ENCODE results near the gene STON1. TPM values are rescaled to one million over a fixed set of nuclear protein-coding genes. Genes with fewer than 3 reads are reported as not detected.

STON1 gene
- total and polyA plus RNA-seq, 4 donors: 0.90 to 3.8 (median 1.2) TPM

DNA sequence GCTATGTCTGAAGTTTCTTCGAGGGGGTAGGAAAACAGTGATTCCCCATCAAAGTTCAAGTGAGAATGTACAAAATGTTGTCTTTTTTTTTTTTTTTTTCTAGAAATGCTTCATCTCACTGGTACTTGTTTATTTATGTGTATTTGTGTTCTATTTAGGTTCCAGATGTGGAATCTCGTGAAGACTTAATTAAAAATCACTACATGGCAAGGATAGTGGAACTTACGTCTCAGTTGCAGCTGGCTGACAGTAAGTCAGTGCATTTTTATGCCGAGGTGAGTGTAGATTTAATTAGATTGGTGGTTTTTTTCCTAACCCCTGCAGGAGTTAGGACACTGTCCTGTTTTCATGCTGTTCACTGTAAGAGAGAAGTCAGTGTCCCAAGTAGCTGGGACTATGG lies 22.8 kb upstream of the STON1 start:
- peaks cover 0 to 5% (median 0%) of the 10 kb centered on the region in 4 donors for H3K4me1 ChIP-seq (ENCODE audit: control insufficient read depth in 4 of 4, insufficient read depth in 4 of 4, low read length in 3 of 4)
- no peak overlapping the region for H3K4me3 ChIP-seq (ENCODE audit: low read depth in 1 of 3, low read length in 3 of 3)
- no peak for DNase-seq (ENCODE audit: low spot score)
- 95% methylated on average over 4 of the region's 4 CpGs for WGBS
- no peak overlapping the region for H3K9ac ChIP-seq (ENCODE audit: low read depth in 1 of 2, low read length in 2 of 2)
- H3K9me3 ChIP-seq (ENCODE audit: control insufficient read depth in 4 of 4, low read length in 3 of 4): no peaks in the 10 kb centered on the region
- peaks cover 4 to 28% (median 22%) of the 10 kb centered on the region in 4 donors for H3K36me3 ChIP-seq (ENCODE audit: control insufficient read depth in 4 of 4, insufficient read depth in 3 of 4, low read depth in 1 of 4, low read length in 3 of 4)
- H3K27ac ChIP-seq (ENCODE audit: low read depth in 1 of 2, low read length in 2 of 2): no peak overlapping the region
- no peak for TF ChIP-seq FOXA1 (IDR thresholded peaks at IDR 0.05)
- no peak for TF ChIP-seq RXRA (IDR thresholded peaks at IDR 0.05)
- TF ChIP-seq JUND (IDR thresholded peaks at IDR 0.05): no peak
- TF ChIP-seq ZBTB33 (IDR thresholded peaks at IDR 0.05): no peak
- TF ChIP-seq GABPA (IDR thresholded peaks at IDR 0.05 in 1 of 2, conservative IDR thresholded peaks at IDR 0.05 in 1 of 2): no peak
- no peak for TF ChIP-seq NR2F2 (IDR thresholded peaks at IDR 0.05)
- TF ChIP-seq TAF1 (conservative IDR thresholded peaks at IDR 0.05): no peak
- TF ChIP-seq, protein P1, sequence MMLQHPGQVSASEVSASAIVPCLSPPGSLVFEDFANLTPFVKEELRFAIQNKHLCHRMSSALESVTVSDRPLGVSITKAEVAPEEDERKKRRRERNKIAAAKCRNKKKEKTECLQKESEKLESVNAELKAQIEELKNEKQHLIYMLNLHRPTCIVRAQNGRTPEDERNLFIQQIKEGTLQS (IDR thresholded peaks at IDR 0.05): no peak
- TF ChIP-seq SP1 (IDR thresholded peaks at IDR 0.05): no peak
- TF ChIP-seq, protein P2, sequence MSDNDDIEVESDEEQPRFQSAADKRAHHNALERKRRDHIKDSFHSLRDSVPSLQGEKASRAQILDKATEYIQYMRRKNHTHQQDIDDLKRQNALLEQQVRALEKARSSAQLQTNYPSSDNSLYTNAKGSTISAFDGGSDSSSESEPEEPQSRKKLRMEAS (IDR thresholded peaks at IDR 0.05): no peak
- TF ChIP-seq FOXA2 (IDR thresholded peaks at IDR 0.05): no peak
- TF ChIP-seq REST (IDR thresholded peaks at IDR 0.05): no peak
- TF ChIP-seq HNF4A (conservative IDR thresholded peaks at IDR 0.05): no peak
- no peaks in the 10 kb centered on the region for H3K27me3 ChIP-seq (ENCODE audit: control insufficient read depth in 4 of 4, insufficient read depth in 4 of 4, low read length in 3 of 4)

- WGBS: 41% methylated on average over 5 of the region's 5 CpGs
- peak overlapping the region in 1 of 2 donors; percentile 5 for H3K9ac ChIP-seq (ENCODE audit: low read depth in 1 of 2, low read length in 2 of 2)
- TF ChIP-seq FOXA1 (IDR thresholded peaks at IDR 0.05) (no peak), ZBTB33 (IDR thresholded peaks at IDR 0.05) (no peak), EGR1 (IDR thresholded peaks at IDR 0.05; ENCODE audit: low read depth in 2 of 2) (no peak), RAD21 (IDR thresholded peaks at IDR 0.05) (no peak), RXRA (IDR thresholded peaks at IDR 0.05) (peak in 1 of 2 donors; percentile 24), HNF4G (IDR thresholded peaks at IDR 0.05) (no peak), FOXA2 (IDR thresholded peaks at IDR 0.05) (peak; percentile 26), REST (IDR thresholded peaks at IDR 0.05) (peak; percentile 61)
- TF ChIP-seq, protein P3, sequence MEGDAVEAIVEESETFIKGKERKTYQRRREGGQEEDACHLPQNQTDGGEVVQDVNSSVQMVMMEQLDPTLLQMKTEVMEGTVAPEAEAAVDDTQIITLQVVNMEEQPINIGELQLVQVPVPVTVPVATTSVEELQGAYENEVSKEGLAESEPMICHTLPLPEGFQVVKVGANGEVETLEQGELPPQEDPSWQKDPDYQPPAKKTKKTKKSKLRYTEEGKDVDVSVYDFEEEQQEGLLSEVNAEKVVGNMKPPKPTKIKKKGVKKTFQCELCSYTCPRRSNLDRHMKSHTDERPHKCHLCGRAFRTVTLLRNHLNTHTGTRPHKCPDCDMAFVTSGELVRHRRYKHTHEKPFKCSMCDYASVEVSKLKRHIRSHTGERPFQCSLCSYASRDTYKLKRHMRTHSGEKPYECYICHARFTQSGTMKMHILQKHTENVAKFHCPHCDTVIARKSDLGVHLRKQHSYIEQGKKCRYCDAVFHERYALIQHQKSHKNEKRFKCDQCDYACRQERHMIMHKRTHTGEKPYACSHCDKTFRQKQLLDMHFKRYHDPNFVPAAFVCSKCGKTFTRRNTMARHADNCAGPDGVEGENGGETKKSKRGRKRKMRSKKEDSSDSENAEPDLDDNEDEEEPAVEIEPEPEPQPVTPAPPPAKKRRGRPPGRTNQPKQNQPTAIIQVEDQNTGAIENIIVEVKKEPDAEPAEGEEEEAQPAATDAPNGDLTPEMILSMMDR (IDR thresholded peaks at IDR 0.05; ENCODE audit: low read depth, low read length, missing input control): no peak
- TF ChIP-seq, protein P2 (IDR thresholded peaks at IDR 0.05): no peak
Measured at GRCh38 chr2:48508461-48509124, 21.4 kb upstream of the STON1 start.

More at GRCh38 chr2:48508461-48509124, 21.4 kb upstream of the STON1 start:
- peak overlapping the region; percentile 43 to 47 for H3K27ac ChIP-seq (ENCODE audit: low read depth in 1 of 2, low read length in 2 of 2)
- no peak overlapping the region for H3K4me3 ChIP-seq (ENCODE audit: low read depth in 1 of 3, low read length in 3 of 3)
- no peak for DNase-seq (ENCODE audit: low spot score)
- peaks cover 0 to 5% (median 0%) of the 10 kb centered on the region in 4 donors for H3K4me1 ChIP-seq (ENCODE audit: control insufficient read depth in 4 of 4, insufficient read depth in 4 of 4, low read length in 3 of 4)
- peaks cover 8 to 34% (median 24%) of the 10 kb centered on the region in 4 donors for H3K36me3 ChIP-seq (ENCODE audit: control insufficient read depth in 4 of 4, insufficient read depth in 3 of 4, low read depth in 1 of 4, low read length in 3 of 4)
- H3K27me3 ChIP-seq (ENCODE audit: control insufficient read depth in 4 of 4, insufficient read depth in 4 of 4, low read length in 3 of 4): no peaks in the 10 kb centered on the region
- H3K9me3 ChIP-seq (ENCODE audit: control insufficient read depth in 4 of 4, low read length in 3 of 4): no peaks in the 10 kb centered on the region
